Endothelial cell of umbilical vein (primary cell): Measurements from ENCODE around the gene TRERF1.

Experiments
- EZH2 ChIP-seq: IDR thresholded peaks from 2 replicates; pipeline ENCODE4 v1.6.1; 2012; ENCODE audit warnings: borderline replicate concordance, low read depth, mild to moderate bottlenecking, moderate library complexity, low read length, inconsistent platforms; ENCODE audit not compliant: severe bottlenecking
- POLR2A ChIP-seq: IDR thresholded peaks from 2 replicates; pipeline ENCODE4 v1.6.1; 2012; ENCODE audit warnings: low read depth, mild to moderate bottlenecking, control low read depth, low read length
- POLR2AphosphoS5 ChIP-seq: IDR thresholded peaks from 2 replicates; pipeline ENCODE4 v1.6.1; 2012; ENCODE audit warnings: low read depth, mild to moderate bottlenecking, control low read depth, low read length, moderate library complexity; ENCODE audit not compliant: insufficient read depth
- TF ChIP-seq, protein P1 (sequence below), 2 donors: IDR thresholded peaks; 1 replicate in 1 of 2; 2 replicates in 1 of 2; pipeline ENCODE4 v1.5.1; 2011; ENCODE audit warnings: low read length in 2 of 2, mild to moderate bottlenecking in 2 of 2, moderate library complexity in 2 of 2, control low read depth in 1 of 2, inconsistent platforms in 1 of 2, low read depth in 1 of 2; ENCODE audit not compliant: insufficient read depth in 1 of 2; ENCODE audit errors: extremely low read depth in 1 of 2

DNA sequence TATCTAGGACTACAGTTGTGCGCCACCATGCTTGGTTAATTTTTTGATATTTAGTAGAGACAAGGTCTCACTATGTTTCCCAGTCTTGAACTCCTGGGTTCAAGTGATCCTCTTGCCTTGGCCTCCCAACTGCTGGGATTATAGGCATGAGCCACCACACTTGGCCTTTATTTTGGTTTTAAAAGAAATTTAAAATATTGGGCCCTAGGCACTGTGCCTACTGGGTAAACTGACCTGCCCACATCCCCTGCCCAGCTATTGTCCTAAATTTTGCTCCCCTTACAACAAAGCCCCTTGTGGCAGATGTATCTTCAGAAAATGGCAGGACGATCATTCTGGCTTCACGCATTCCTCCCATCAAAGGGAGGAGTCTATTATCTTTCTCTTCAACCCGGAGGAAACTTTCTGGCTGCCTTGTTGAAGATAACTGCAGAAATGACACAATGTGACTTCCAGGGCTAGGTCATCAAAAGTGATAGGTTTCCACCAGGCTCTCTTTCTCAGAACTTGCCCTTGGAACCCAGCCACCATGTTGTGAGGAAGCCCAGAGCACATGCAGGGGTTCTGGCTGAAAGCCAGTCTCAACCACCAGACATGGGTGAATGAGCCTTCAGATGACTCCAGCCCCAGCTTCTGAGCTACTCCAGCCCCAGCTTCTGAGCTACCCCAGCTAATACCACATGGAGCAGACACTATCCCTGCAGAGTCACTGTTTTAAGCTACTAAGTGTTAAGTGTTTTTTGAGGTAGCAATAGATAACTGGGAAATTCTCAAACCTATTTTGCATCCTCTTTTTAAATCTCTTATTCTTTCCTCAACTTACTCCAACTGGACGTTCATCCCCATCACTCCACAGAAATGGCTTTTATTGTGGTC is 252.4 kb downstream of the TRERF1 start:
- TF ChIP-seq EZH2 (no peak), POLR2A (no peak), POLR2AphosphoS5 (no peak)
- TF ChIP-seq, protein P1, sequence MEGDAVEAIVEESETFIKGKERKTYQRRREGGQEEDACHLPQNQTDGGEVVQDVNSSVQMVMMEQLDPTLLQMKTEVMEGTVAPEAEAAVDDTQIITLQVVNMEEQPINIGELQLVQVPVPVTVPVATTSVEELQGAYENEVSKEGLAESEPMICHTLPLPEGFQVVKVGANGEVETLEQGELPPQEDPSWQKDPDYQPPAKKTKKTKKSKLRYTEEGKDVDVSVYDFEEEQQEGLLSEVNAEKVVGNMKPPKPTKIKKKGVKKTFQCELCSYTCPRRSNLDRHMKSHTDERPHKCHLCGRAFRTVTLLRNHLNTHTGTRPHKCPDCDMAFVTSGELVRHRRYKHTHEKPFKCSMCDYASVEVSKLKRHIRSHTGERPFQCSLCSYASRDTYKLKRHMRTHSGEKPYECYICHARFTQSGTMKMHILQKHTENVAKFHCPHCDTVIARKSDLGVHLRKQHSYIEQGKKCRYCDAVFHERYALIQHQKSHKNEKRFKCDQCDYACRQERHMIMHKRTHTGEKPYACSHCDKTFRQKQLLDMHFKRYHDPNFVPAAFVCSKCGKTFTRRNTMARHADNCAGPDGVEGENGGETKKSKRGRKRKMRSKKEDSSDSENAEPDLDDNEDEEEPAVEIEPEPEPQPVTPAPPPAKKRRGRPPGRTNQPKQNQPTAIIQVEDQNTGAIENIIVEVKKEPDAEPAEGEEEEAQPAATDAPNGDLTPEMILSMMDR (IDR thresholded peaks at IDR 0.05; ENCODE audit: extremely low read depth in 1 of 2, insufficient read depth in 1 of 2, low read depth in 1 of 2, low read length in 2 of 2) = no peak
